Aorta (tissue), 5 donors: ENCODE data around the gene OSGEP. TPM values are rescaled to one million over a fixed set of nuclear protein-coding genes. Genes with fewer than 3 reads are reported as not detected.

Experiments used
- ATAC-seq: fragments of 200-7000 bp; cut with Tn5 transposase; one replicate; pipeline ENCODE4 v1.9.1; 2022; ENCODE audit warnings: moderate library complexity; ENCODE audit not compliant: low FRiP score
- DNase-seq, 2 donors: peaks; one replicate each; pipeline ENCODE4 v3.0.0-alpha.2; 2020
- H3K27ac ChIP-seq, 2 donors: one replicate each; pipeline ENCODE4 v1.5.1; 2013; ENCODE audit warnings: low read length in 2 of 2, mild to moderate bottlenecking in 2 of 2, moderate library complexity in 2 of 2, control low read depth in 1 of 2, inconsistent platforms in 1 of 2, low read depth in 1 of 2
- H3K27me3 ChIP-seq, 2 donors: one replicate each; pipeline ENCODE4 v1.6.1; 2013; ENCODE audit warnings: control low read depth in 1 of 2, low read length in 1 of 2, mild to moderate bottlenecking in 1 of 2, moderate library complexity in 1 of 2; ENCODE audit not compliant: insufficient read depth in 2 of 2, control insufficient read depth in 1 of 2
- H3K36me3 ChIP-seq, 2 donors: one replicate each; pipeline ENCODE4 v1.6.1; 2013; ENCODE audit warnings: control low read depth in 1 of 2, low read length in 1 of 2, mild to moderate bottlenecking in 1 of 2; ENCODE audit not compliant: insufficient read depth in 2 of 2, control insufficient read depth in 1 of 2
- H3K4me1 ChIP-seq, 2 donors: one replicate each; pipeline ENCODE4 v1.6.1; 2013; ENCODE audit warnings: low read length in 2 of 2, control low read depth in 1 of 2, mild to moderate bottlenecking in 1 of 2, moderate library complexity in 1 of 2; ENCODE audit not compliant: insufficient read depth in 2 of 2, control insufficient read depth in 1 of 2
- H3K4me3 ChIP-seq, 2 donors: one replicate each; pipeline ENCODE4 v1.5.1; 2013; ENCODE audit warnings: low read length in 2 of 2, control low read depth in 1 of 2, mild to moderate bottlenecking in 1 of 2
- H3K9me3 ChIP-seq: one replicate; pipeline ENCODE4 v1.6.1; 2013; ENCODE audit warnings: mild to moderate bottlenecking, low read length; ENCODE audit not compliant: control insufficient read depth
- WGBS, 2 donors: extraction: QIAGEN DNeasy Blood & Tissue Kit; methylation state at CpG; one replicate each; pipeline ENCODE4 v1.1.7; 2013; 5-methylcytosine and 5-hydroxymethylcytosine counted together
- intact Hi-C, 2 donors: fragments of 100-400 bp; cut with DNase I; formaldehyde crosslinking; loops; one replicate each; pipeline versions ENCODE4 v1.14.2 to v1.15.0; 2022
- long read RNA-seq, 2 donors: library from polyadenylated mRNA; unstranded; transcript quantifications; one replicate each; pipeline ENCODE4 v2.0.0, GENCODE V29; 2020 to 2021
- polyA plus RNA-seq, 2 donors: library from polyadenylated mRNA; stranded (reverse); fragments of 200-250 nt; gene quantifications; one replicate each; pipeline ENCODE4 v1.2.3, GENCODE V29; 2013
- total RNA-seq, 2 donors: library from RNA; stranded (reverse); fragmentation: NEBNext Ultra II Directional; extraction: Animal tissue kit (Norgen Biotek cat#: 25700); gene quantifications; one replicate each; pipeline ENCODE4 v1.2.1, GENCODE V29; 2021
- donor health status: healthy with polysubstance abuse.
- donor health status: Bipolar disorder and iron deficiency.
- donor health status: DM: no; HTN: no; CAD: no.
- donor health status: DM: no; HTN: no; CAD: no.
- donor health status: DM: yes; HTN: yes; CAD: no.

OSGEP gene
- total RNA-seq (10 to 100 TPM; 27.5 to 40.0 TPM), polyA plus RNA-seq (10 to 100 TPM; 14.9 to 82.1 TPM)
- long read RNA-seq, donor 1, transcript OSGEP-201 (11 exons, 2,002 nt), result major isoform, 50 of 71 reads
- long read RNA-seq, donor 1, partial matches to known transcripts, result 4 of 71 reads
- long read RNA-seq, donor 1, other reads (novel, unspliced or antisense), result 13 of 71 reads
- long read RNA-seq, donor 2, transcript OSGEP-201 (11 exons, 2,002 nt), result major isoform, 8 of 10 reads
- long read RNA-seq, donor 2, partial matches to known transcripts, result 1 of 10 reads
- long read RNA-seq, donor 2, other reads (novel, unspliced or antisense), result 0 of 10 reads

DNA sequence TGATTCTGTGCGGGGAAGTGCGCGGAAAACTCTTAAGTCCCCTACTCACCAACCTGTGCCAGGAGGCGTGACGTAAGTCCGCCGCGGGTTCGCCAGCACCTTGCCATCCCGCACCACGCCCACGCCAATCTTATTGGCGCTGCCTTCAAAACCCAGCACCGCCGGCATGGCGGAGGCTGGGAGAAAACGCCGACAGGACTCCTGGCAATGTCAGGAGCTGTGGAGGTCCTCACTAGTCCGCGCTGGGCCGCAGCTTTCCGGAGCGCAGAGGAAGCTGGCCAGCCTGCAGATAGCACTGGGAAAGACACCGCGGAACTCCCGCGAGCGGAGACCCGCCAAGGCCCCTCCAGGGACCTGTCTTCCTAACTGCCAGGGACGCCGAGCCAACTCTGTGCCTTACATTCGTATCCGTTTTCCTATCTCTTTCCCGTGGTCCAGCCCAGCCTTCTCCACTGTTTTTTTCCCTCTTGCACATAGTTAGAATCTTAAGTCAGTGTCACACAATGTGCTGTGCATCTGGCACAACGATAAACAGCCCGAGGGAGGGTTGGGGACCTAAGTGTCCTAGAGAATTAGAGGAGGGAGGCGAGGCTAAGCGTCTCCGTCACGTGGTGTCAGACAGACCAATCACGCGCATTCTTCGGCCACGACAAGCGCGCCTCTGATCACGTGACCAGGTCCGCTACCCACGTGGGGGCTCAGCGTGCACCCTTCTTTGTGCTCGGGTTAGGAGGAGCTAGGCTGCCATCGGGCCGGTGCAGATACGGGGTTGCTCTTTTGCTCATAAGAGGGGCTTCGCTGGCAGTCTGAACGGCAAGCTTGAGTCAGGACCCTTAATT lies at the start of gene OSGEP, which contains the start of gene APEX1:
OSGEP (minus strand) TSS at position 297 of the 839 bp plus-strand sequence; CDS start at position 168, 129 bp downstream.
APEX1 (plus strand) TSS at position 711 of the 839 bp plus-strand sequence. CDS start 420 bp downstream, outside the sequence.
- Histone ChIP-seq H3K4me3 (peak within 1 kb of the TSS; percentile 68 to 91), H3K27me3 (no peaks in the 10 kb centered on the region), H3K36me3 (peaks cover 0 to 6% of the 10 kb centered on the region in 2 donors), H3K9me3 (no peaks in the 10 kb centered on the region), H3K27ac (peak within 1 kb of the TSS; percentile 16 to 75), H3K4me1 (no peaks in the 10 kb centered on the region)
- WGBS, 2 donors, result 0% methylated on average over 56 of the region's 56 CpGs
- peak; percentile 98 for ATAC-seq
- intact Hi-C loops, result loop anchor here (1.0 to 5.0 kb wide), 4 partner anchors 15 to 158 kb away; partner anchors contain the start of genes TEP1 (in 2 of the 2), PARP2 (in 1 of the 2) and PNP (in 1 of the 2)
- DNase-seq, result peak; percentile 99

DNA sequence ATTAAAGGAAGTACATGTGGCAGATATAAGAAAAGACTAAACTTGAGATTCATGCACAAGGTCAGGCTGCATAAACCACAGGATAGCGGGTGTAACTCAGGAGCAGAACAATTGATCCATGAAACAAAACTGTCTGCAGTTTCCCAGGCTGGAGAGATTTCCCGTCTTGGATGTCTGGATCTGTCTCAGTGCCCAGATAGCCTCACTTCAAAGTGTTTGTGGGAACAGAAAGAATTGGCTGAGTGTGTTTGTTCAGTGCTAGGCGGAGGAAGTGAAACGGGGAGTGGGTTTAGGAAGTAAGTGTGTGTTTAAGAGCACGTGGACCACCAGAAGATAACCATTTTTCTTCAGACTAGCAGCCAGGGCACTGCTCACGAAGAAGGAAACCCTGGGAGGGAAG lies 49.3 kb upstream of the OSGEP start:
- no peak for ATAC-seq

DNA sequence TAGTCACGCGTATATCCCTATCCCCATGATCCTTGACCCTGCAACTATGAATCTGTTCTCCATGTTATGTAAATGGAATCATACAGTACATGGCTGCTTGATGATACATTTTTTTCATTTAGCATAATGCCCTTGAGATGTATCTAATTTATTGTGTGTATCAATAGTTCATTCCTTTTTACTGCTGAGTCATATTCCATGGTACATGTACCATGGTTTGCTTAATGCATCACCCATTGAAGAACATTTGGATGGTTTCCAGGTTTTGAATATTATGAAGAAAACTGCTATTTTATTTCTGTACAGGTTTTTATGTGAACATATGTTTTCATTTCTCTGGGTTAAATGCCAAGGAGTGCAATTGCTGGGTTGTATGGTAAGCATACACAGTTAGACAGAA lies 46.7 kb upstream of the OSGEP start:
- Histone ChIP-seq H3K36me3 (no peaks in the 10 kb centered on the region), H3K27me3 (no peaks in the 10 kb centered on the region), H3K4me3 (no peak overlapping the region), H3K9me3 (no peaks in the 10 kb centered on the region), H3K27ac (no peak overlapping the region), H3K4me1 (no peaks in the 10 kb centered on the region)
- intact Hi-C loops, result no loop called here
- 94 to 98% methylated on average over 2 of the region's 2 CpGs for WGBS, 2 donors
- DNase-seq (no peak), ATAC-seq (no peak)

More for the DNA sequence above, 49.3 kb upstream of the OSGEP start:
- no peaks in the 10 kb centered on the region for H3K27me3 ChIP-seq
- no peaks in the 10 kb centered on the region for H3K9me3 ChIP-seq
- 20 to 35% methylated on average over 6 of the region's 6 CpGs for WGBS, 2 donors
- H3K4me3 ChIP-seq, result no peak overlapping the region
- intact Hi-C loops, result no loop called here
- H3K36me3 ChIP-seq, result no peaks in the 10 kb centered on the region
- no peaks in the 10 kb centered on the region for H3K4me1 ChIP-seq
- no peak overlapping the region for H3K27ac ChIP-seq
- DNase-seq, result no peak

DNA sequence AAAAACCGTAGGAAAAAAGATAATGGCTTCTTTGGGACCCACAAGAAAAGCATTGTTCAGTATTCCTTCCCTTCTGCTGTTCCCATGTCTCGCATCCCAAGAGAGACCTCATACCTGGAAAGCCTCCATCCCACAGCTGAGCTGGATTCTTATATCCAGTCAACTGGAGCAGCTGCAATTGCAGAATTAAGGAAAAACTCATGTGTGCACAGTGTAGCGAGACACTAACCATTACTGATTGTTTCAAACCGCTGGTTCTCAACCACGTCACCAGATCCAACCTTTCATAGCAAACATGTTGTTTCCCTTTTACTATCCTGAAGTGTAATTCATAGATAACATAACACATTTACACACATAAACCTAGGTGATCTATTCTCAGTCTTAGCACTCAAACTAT lies 45.3 kb upstream of the OSGEP start:
- Histone ChIP-seq H3K27me3 (no peaks in the 10 kb centered on the region), H3K4me3 (no peak overlapping the region), H3K27ac (no peak overlapping the region), H3K4me1 (no peaks in the 10 kb centered on the region), H3K9me3 (no peaks in the 10 kb centered on the region), H3K36me3 (no peaks in the 10 kb centered on the region)
- WGBS, 2 donors, result 83 to 85% methylated on average over 5 of the region's 5 CpGs
- intact Hi-C loops, result no loop called here
- DNase-seq, result no peak
- ATAC-seq, result no peak

DNA sequence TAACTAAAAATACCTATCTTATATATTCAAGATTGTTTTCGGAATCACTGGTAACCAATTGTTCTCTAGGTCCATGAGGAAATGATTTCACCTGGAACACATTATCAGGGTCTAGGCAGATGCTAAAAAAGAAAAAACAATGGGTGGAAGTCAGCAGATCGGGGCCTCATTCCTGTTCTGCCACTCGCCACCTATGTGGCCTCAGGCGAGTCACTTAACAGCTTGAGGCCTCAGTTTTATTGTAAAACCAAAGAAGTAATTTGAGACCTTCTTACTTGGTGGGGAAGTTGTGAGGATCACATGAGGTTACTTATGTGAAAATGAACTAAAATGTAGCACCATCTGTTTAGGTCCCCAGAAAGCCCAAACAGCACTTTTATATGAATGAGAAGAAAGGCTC lies 44.5 kb upstream of the OSGEP start:
- no peak overlapping the region for H3K27ac ChIP-seq
- H3K9me3 ChIP-seq, result no peaks in the 10 kb centered on the region
- 61 to 63% methylated on average over 4 of the region's 4 CpGs for WGBS, 2 donors
- intact Hi-C loops, result no loop called here
- DNase-seq, result no peak
- H3K27me3 ChIP-seq, result no peaks in the 10 kb centered on the region
- no peak for ATAC-seq
- no peaks in the 10 kb centered on the region for H3K4me1 ChIP-seq
- no peaks in the 10 kb centered on the region for H3K36me3 ChIP-seq
- H3K4me3 ChIP-seq, result no peak overlapping the region

DNA sequence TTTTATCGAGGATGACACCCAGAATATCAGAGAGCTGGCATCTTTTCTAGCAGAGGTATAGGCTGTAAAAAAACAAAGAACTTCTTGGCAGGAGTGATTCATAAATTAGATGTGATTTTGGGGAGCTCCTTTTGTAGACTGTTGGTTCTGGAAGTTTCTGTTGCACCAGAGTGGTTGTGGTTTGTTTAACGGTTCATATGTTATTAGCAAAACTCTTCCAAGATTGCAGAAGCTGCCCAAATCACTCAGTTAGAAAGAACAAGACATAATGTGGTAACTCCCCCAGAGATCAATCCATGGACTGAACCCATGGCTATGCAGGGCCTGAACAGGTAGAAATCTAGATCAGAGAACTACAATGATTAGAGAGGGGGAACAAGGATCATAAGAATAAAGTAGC lies 44.0 kb upstream of the OSGEP start:
- DNase-seq, result no peak
- no peak overlapping the region for H3K27ac ChIP-seq
- H3K27me3 ChIP-seq, result no peaks in the 10 kb centered on the region
- WGBS, 2 donors, result 73 to 80% methylated on average over 2 of the region's 2 CpGs
- H3K9me3 ChIP-seq, result no peaks in the 10 kb centered on the region
- intact Hi-C loops, result no loop called here
- no peaks in the 10 kb centered on the region for H3K4me1 ChIP-seq
- H3K4me3 ChIP-seq, result no peak overlapping the region
- H3K36me3 ChIP-seq, result no peaks in the 10 kb centered on the region
- ATAC-seq, result no peak

DNA sequence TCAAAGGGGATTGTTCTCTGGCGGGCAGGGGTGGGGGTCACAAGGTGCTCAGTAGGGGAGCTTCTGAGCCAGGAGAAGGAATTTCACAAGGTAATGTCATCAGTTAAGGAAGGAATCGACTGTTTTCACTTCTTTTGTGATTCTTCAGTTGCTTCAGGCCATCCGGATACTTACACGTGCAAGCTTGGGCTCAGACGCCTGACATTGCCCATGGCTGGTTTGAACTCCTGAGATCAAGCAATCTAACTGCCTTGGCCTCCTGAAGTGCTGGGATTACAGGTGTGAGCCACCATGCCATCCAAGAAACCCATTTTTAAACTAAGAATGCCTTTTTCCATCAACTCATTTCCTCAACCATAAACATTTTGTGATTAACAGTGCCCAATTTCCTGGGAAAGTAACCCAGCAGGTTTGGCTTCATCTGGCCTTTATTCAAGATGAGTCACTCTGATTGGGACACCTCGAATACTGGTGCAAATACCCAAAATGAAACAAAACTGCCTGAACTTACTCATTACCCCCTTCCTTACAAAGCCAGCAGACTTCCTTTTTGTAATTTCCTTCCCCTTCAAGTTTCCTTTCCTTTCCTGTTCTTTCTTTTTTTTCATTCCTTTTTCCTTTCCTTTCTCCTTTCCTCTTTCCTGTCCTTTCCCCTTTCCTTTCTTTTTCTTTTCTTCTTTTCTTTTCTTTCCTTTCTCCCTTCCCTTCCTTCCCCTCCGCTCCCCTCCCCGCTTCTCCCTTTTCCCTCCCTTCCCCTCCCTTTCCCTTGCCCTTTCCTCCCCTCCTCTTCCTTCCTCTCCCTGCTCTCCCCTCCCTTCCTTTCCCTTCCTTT lies 40.5 kb upstream of the OSGEP start:
- no peaks in the 10 kb centered on the region for H3K36me3 ChIP-seq
- H3K9me3 ChIP-seq, result no peaks in the 10 kb centered on the region
- intact Hi-C loops, result no loop called here
- H3K4me1 ChIP-seq, result no peaks in the 10 kb centered on the region
- DNase-seq (no peak), ATAC-seq (no peak)
- no peak overlapping the region for H3K4me3 ChIP-seq
- no peak overlapping the region for H3K27ac ChIP-seq
- no peaks in the 10 kb centered on the region for H3K27me3 ChIP-seq
- 70 to 78% methylated on average over 8 of the region's 8 CpGs for WGBS, 2 donors

DNA sequence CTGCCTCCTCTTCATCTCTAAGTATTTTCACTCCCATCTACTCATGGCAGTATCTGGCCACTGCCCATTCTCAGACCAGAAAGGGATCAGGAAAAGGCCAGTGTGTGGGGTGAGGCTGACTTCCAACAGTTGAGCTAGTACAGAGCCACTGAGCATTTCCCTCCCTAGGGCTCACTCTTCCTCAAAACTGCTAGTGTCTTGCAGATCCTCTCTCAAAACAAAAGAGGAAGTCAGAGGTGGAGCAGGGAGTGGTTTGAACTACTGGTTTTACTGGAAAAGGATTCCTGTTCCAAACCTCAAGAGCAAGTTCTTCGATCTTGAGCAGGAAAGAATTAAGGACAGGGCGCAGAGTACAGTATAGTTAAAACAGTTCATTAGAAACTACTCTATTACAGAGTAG lies 39.0 kb upstream of the OSGEP start:
- DNase-seq, result peak in 1 of 2 donors; percentile 52

More for the DNA sequence above, 39.0 kb upstream of the OSGEP start:
- intact Hi-C loops, result no loop called here
- 61 to 90% methylated on average over 2 of the region's 2 CpGs for WGBS, 2 donors
- H3K27ac ChIP-seq, result no peak overlapping the region
- H3K27me3 ChIP-seq, result no peaks in the 10 kb centered on the region
- H3K9me3 ChIP-seq, result peaks cover 1% of the 10 kb centered on the region
- H3K36me3 ChIP-seq, result no peaks in the 10 kb centered on the region
- ATAC-seq, result no peak
- H3K4me3 ChIP-seq, result no peak overlapping the region
- no peaks in the 10 kb centered on the region for H3K4me1 ChIP-seq
